Neural cell (in vitro differentiated cells): ENCODE data around the gene COPS9. TPM values are rescaled to one million over a fixed set of nuclear protein-coding genes. Genes with fewer than 3 reads are reported as not detected.

Source experiments
- H2AFZ ChIP-seq: fragments of 200-600, 300-800 bp; sonication (generic), shearing (Covaris generic); 2 replicates; pipeline ENCODE4 v1.6.0; 2014; ENCODE audit warnings: low read depth, mild to moderate bottlenecking, antibody characterized with exemption, low read length, moderate library complexity
- H3F3A ChIP-seq: fragments of 200-600 bp; shearing (Covaris generic); 2 replicates; pipeline ENCODE4 v1.6.1; 2016; ENCODE audit warnings: mild to moderate bottlenecking, moderate library complexity, mixed read lengths, antibody characterized with exemption, low read length; ENCODE audit not compliant: insufficient read depth, poor library complexity, severe bottlenecking
- H3K27ac ChIP-seq: fragments of 200-600, 300-800 bp; sonication (generic), shearing (Covaris generic); 2 replicates; pipeline ENCODE4 v1.5.1; 2014; ENCODE audit warnings: mild to moderate bottlenecking, low read length, moderate library complexity
- H3K27me3 ChIP-seq: fragments of 300-800, 200-600 bp; sonication (generic), shearing (Covaris generic); 2 replicates; pipeline ENCODE4 v1.6.0; 2014; ENCODE audit warnings: mild to moderate bottlenecking, low read depth, low read length, moderate library complexity; ENCODE audit not compliant: insufficient read depth
- H3K36me3 ChIP-seq: fragments of 300-800, 200-600 bp; sonication (generic), shearing (Covaris generic); 2 replicates; pipeline ENCODE4 v1.5.1; 2014; ENCODE audit warnings: mild to moderate bottlenecking, antibody characterized with exemption, low read length, moderate library complexity; ENCODE audit not compliant: insufficient read depth
- H3K4me2 ChIP-seq: fragments of 300-800, 200-600 bp; sonication (generic), shearing (Covaris generic); 2 replicates; pipeline ENCODE4 v1.6.0; 2014; ENCODE audit warnings: mild to moderate bottlenecking, low read length
- H3K4me3 ChIP-seq: fragments of 300-800, 200-600 bp; sonication (generic), shearing (Covaris generic); 2 replicates; pipeline ENCODE4 v1.5.1; 2014; ENCODE audit warnings: mild to moderate bottlenecking, low read length, moderate library complexity
- H3K79me2 ChIP-seq: fragments of 200-600 bp; shearing (Covaris generic); replicated peaks from 2 replicates; pipeline ENCODE4 v1.6.0; 2014; ENCODE audit warnings: mild to moderate bottlenecking, low read length, moderate library complexity; ENCODE audit not compliant: insufficient read depth
- H3K9ac ChIP-seq: fragments of 300-800, 200-600 bp; sonication (generic), shearing (Covaris generic); 2 replicates; pipeline ENCODE4 v1.6.1; 2016; ENCODE audit warnings: mild to moderate bottlenecking, low read length, mixed read lengths
- H3K9me2 ChIP-seq: fragments of 200-600 bp; shearing (Covaris generic); 2 replicates; pipeline ENCODE4 v1.6.1; 2016; ENCODE audit warnings: mild to moderate bottlenecking, low read length, mixed read lengths; ENCODE audit not compliant: insufficient read depth
- H3K9me3 ChIP-seq: fragments of 200-600, 300-800 bp; sonication (generic), shearing (Covaris generic); 2 replicates; pipeline ENCODE4 v1.6.1; 2016; ENCODE audit warnings: mild to moderate bottlenecking, mixed run types, low read length, moderate library complexity, mixed read lengths
- H4K20me1 ChIP-seq: fragments of 200-600 bp; shearing (Covaris generic); 2 replicates; pipeline ENCODE4 v1.6.1; 2016; ENCODE audit warnings: mild to moderate bottlenecking, mixed run types; ENCODE audit not compliant: insufficient read depth
- CTCF ChIP-seq: fragments of 450-650 bp; IDR thresholded peaks from 2 replicates; pipeline ENCODE4 v1.5.1; 2014; ENCODE audit warnings: antibody characterized with exemption, mild to moderate bottlenecking, moderate library complexity; ENCODE audit not compliant: poor library complexity, severe bottlenecking
- EP300 ChIP-seq: fragments of 450-650 bp; conservative IDR thresholded peaks from 2 replicates; pipeline ENCODE4 v1.6.1; 2014; ENCODE audit warnings: antibody characterized with exemption, mild to moderate bottlenecking, moderate library complexity; ENCODE audit not compliant: poor library complexity, severe bottlenecking
- EZH2 ChIP-seq: fragments of 200-600, 300-800 bp; shearing (Covaris generic), sonication (generic); IDR thresholded peaks from 2 replicates; pipeline ENCODE4 v1.6.1; 2014; ENCODE audit warnings: antibody characterized with exemption, low read length, borderline replicate concordance, mild to moderate bottlenecking; ENCODE audit not compliant: insufficient read depth, poor library complexity, severe bottlenecking
- MXI1 ChIP-seq: fragments of 450-650 bp; conservative IDR thresholded peaks from 2 replicates; pipeline ENCODE4 v1.6.1; 2014; ENCODE audit warnings: antibody characterized with exemption, mild to moderate bottlenecking; ENCODE audit not compliant: poor library complexity, severe bottlenecking
- POLR2AphosphoS5 ChIP-seq: IDR thresholded peaks from 2 replicates; pipeline ENCODE4 v1.6.1; 2012
- RAD21 ChIP-seq: fragments of 450-650 bp; conservative IDR thresholded peaks from 2 replicates; pipeline ENCODE4 v1.6.1; 2014; ENCODE audit warnings: antibody characterized with exemption, mild to moderate bottlenecking, moderate library complexity
- REST ChIP-seq: IDR thresholded peaks from 2 replicates; pipeline ENCODE4 v1.6.1; 2012; ENCODE audit warnings: borderline replicate concordance
- SMC3 ChIP-seq: fragments of 450-650 bp; conservative IDR thresholded peaks from 2 replicates; pipeline ENCODE4 v1.6.1; 2014; ENCODE audit warnings: antibody characterized with exemption, mild to moderate bottlenecking, moderate library complexity; ENCODE audit not compliant: poor library complexity
- TAF1 ChIP-seq: IDR thresholded peaks from 2 replicates; pipeline ENCODE4 v1.6.1; 2012; ENCODE audit warnings: low read depth
- polyA plus RNA-seq: library from polyadenylated mRNA; depleted of rRNA; stranded (reverse); fragments of >200 nt; gene quantifications from 2 replicates; pipeline ENCODE4 v1.2.3, GENCODE V29; 2014

Gene COPS9
- polyA plus RNA-seq, 1 donor from 2014 or later, result 359 TPM

- Histone ChIP-seq H3K4me2 (no peak overlapping the region), H3K27me3 (no peaks in the 10 kb centered on the region), H2AFZ (no peak overlapping the region), H3K9ac (no peak overlapping the region), H3F3A (no peaks in the 10 kb centered on the region), H3K9me3 (no peaks in the 10 kb centered on the region), H3K36me3 (no peaks in the 10 kb centered on the region), H3K79me2 (no peaks in the 10 kb centered on the region), H3K9me2 (no peaks in the 10 kb centered on the region), H3K27ac (no peak overlapping the region), H3K4me3 (no peak overlapping the region), H4K20me1 (no peaks in the 10 kb centered on the region)
- TF ChIP-seq RAD21 (no peak), CTCF (no peak), EP300 (no peak), POLR2AphosphoS5 (no peak), MXI1 (no peak), SMC3 (no peak), TAF1 (no peak), REST (no peak)
Measured at GRCh38 chr2:240145461-240145860, 9.4 kb upstream of the COPS9 start.

- Histone ChIP-seq H3K27ac (no peak overlapping the region), H3K4me3 (no peak overlapping the region), H3K36me3 (no peaks in the 10 kb centered on the region), H3K9ac (no peak overlapping the region), H2AFZ (no peak overlapping the region), H3K9me2 (no peaks in the 10 kb centered on the region), H4K20me1 (no peaks in the 10 kb centered on the region), H3K27me3 (no peaks in the 10 kb centered on the region), H3K79me2 (no peaks in the 10 kb centered on the region), H3K4me2 (no peak overlapping the region), H3K9me3 (no peaks in the 10 kb centered on the region), H3F3A (no peaks in the 10 kb centered on the region)
- TF ChIP-seq EP300 (no peak), EZH2 (no peak), CTCF (no peak), SMC3 (no peak), POLR2AphosphoS5 (no peak), TAF1 (no peak), REST (no peak), MXI1 (no peak), RAD21 (no peak)
Measured at GRCh38 chr2:240144649-240145261, 8.7 kb upstream of the COPS9 start.
